ENCODE results near the gene ETV2. TPM values are rescaled to one million over a fixed set of nuclear protein-coding genes. Genes with fewer than 3 reads are reported as not detected.

ETV2 gene
- total RNA-seq, 5 donors from 2014 or later (not counting 1 experiment from before 2014, with no cell fraction given): 0.67 to 2.1 (median 1.1) TPM; not detected in 1

- peak overlapping the region in 1 of 2 donors; percentile 70 for H3K27ac Mint-ChIP-seq
- Histone ChIP-seq H3K27ac (ENCODE audit: low read length) (no peak overlapping the region), H3K9me3 (no peaks in the 10 kb centered on the region), H3K4me3 (ENCODE audit: control insufficient read depth in 1 of 2, extremely low read depth in 1 of 2, low read length in 1 of 2) (no peak overlapping the region), H3K36me3 (ENCODE audit: control insufficient read depth in 2 of 2, extremely low read depth in 1 of 2, insufficient read depth in 1 of 2, low read length in 1 of 2) (peaks cover 7 to 12% of the 10 kb centered on the region in 2 donors), H3K4me1 (ENCODE audit: control insufficient read depth in 1 of 2, extremely low read depth in 1 of 2, insufficient read depth in 2 of 2, low read length in 2 of 2) (peaks cover 4 to 13% of the 10 kb centered on the region in 2 experiments), H3K27me3 (replicated peaks in 1 of 2; ENCODE audit: control insufficient read depth in 2 of 2, extremely low read depth in 1 of 2, insufficient read depth in 2 of 2, low read length in 1 of 2) (peaks cover 9 to 36% of the 10 kb centered on the region in 2 experiments)
- peaks cover 8 to 10% (median 8%) of the 10 kb centered on the region in 3 donors for H3K4me1 Mint-ChIP-seq
- H3K27me3 Mint-ChIP-seq: peaks cover 14 to 36% of the 10 kb centered on the region in 2 donors
- CTCF ChIA-PET: no interaction called here
- 72% methylated on average over 6 of the region's 6 CpGs for WGBS (ENCODE audit: insufficient coverage)
- no peak overlapping the region for H3K4me3 Mint-ChIP-seq
- POLR2A ChIA-PET: no interaction called here
- DNase-seq (no peak), ATAC-seq (replicated peaks in 1 of 4) (no peak)
- no peaks in the 10 kb centered on the region for H3K9me3 Mint-ChIP-seq
- no peaks in the 10 kb centered on the region for H3K36me3 Mint-ChIP-seq
Observed at GRCh38 chr19:35669566-35669965, 28.0 kb downstream of the ETV2 start.

GRCh38 chr19:35669974-35670373 is 28.4 kb downstream of the ETV2 start:
- no peaks in the 10 kb centered on the region for H3K9me3 Mint-ChIP-seq
- no peak for DNase-seq
- Histone ChIP-seq H3K27me3 (replicated peaks in 1 of 2; ENCODE audit: control insufficient read depth in 2 of 2, extremely low read depth in 1 of 2, insufficient read depth in 2 of 2, low read length in 1 of 2) (peaks cover 9 to 39% of the 10 kb centered on the region in 2 experiments), H3K9me3 (no peaks in the 10 kb centered on the region), H3K27ac (ENCODE audit: low read length) (no peak overlapping the region), H3K4me1 (ENCODE audit: control insufficient read depth in 1 of 2, extremely low read depth in 1 of 2, insufficient read depth in 2 of 2, low read length in 2 of 2) (peaks cover 4 to 13% of the 10 kb centered on the region in 2 experiments), H3K4me3 (ENCODE audit: control insufficient read depth in 1 of 2, extremely low read depth in 1 of 2, low read length in 1 of 2) (no peak overlapping the region), H3K36me3 (ENCODE audit: control insufficient read depth in 2 of 2, extremely low read depth in 1 of 2, insufficient read depth in 1 of 2, low read length in 1 of 2) (peaks cover 7 to 8% of the 10 kb centered on the region in 2 donors)
- POLR2A ChIA-PET: no interaction called here
- H3K36me3 Mint-ChIP-seq: no peaks in the 10 kb centered on the region
- CTCF ChIA-PET: no interaction called here
- ATAC-seq (replicated peaks in 1 of 4): no peak
- no peak overlapping the region for H3K4me3 Mint-ChIP-seq
- peaks cover 14 to 36% of the 10 kb centered on the region in 2 donors for H3K27me3 Mint-ChIP-seq
- H3K4me1 Mint-ChIP-seq: peaks cover 8 to 10% (median 8%) of the 10 kb centered on the region in 3 donors
- 76% methylated on average over 4 of the region's 4 CpGs for WGBS (ENCODE audit: insufficient coverage)
- H3K27ac Mint-ChIP-seq: no peak overlapping the region

GRCh38 chr19:35670686-35671085 is 29.1 kb downstream of the ETV2 start:
- Mint-ChIP-seq H3K4me3 (no peak overlapping the region), H3K9me3 (no peaks in the 10 kb centered on the region), H3K27me3 (peaks cover 15 to 37% of the 10 kb centered on the region in 2 donors), H3K4me1 (peaks cover 8 to 10% (median 8%) of the 10 kb centered on the region in 3 donors), H3K27ac (no peak overlapping the region), H3K36me3 (no peaks in the 10 kb centered on the region)
- DNase-seq: no peak
- no CpG with 5 or more reads among the region's 1 CpG for WGBS (ENCODE audit: insufficient coverage)
- ChIA-PET POLR2A (no interaction called here), CTCF (interaction anchor here in 1 of 2 donors (0.6 kb wide), 1 partner anchor 73 kb away, joined by 5 read pairs; no protein-coding TSS in a partner anchor)
- Histone ChIP-seq H3K27ac (ENCODE audit: low read length) (no peak overlapping the region), H3K4me1 (ENCODE audit: control insufficient read depth in 1 of 2, extremely low read depth in 1 of 2, insufficient read depth in 2 of 2, low read length in 2 of 2) (peaks cover 4 to 13% of the 10 kb centered on the region in 2 experiments), H3K36me3 (ENCODE audit: control insufficient read depth in 2 of 2, extremely low read depth in 1 of 2, insufficient read depth in 1 of 2, low read length in 1 of 2) (peaks cover under 1 to 4% of the 10 kb centered on the region in 2 donors), H3K4me3 (ENCODE audit: control insufficient read depth in 1 of 2, extremely low read depth in 1 of 2, low read length in 1 of 2) (no peak overlapping the region), H3K9me3 (no peaks in the 10 kb centered on the region), H3K27me3 (replicated peaks in 1 of 2; ENCODE audit: control insufficient read depth in 2 of 2, extremely low read depth in 1 of 2, insufficient read depth in 2 of 2, low read length in 1 of 2) (peaks cover 9 to 41% of the 10 kb centered on the region in 2 experiments)
- no peak for ATAC-seq (replicated peaks in 1 of 4)

- ChIA-PET CTCF (no interaction called here), POLR2A (interaction anchor here in 1 of 2 donors (0.6 kb wide), 1 partner anchor 10 kb away, joined by 5 read pairs; no protein-coding TSS in a partner anchor)
- Mint-ChIP-seq H3K9me3 (no peaks in the 10 kb centered on the region), H3K36me3 (no peaks in the 10 kb centered on the region), H3K27me3 (peaks cover 17 to 42% of the 10 kb centered on the region in 2 donors), H3K4me3 (peak overlapping the region in 1 of 3 donors; percentile 34), H3K4me1 (peaks cover 8 to 10% (median 8%) of the 10 kb centered on the region in 3 donors), H3K27ac (peak overlapping the region in 1 of 2 donors; percentile 72)
- Histone ChIP-seq H3K27me3 (replicated peaks in 1 of 2; ENCODE audit: control insufficient read depth in 2 of 2, extremely low read depth in 1 of 2, insufficient read depth in 2 of 2, low read length in 1 of 2) (peaks cover 9 to 41% of the 10 kb centered on the region in 2 experiments), H3K9me3 (no peaks in the 10 kb centered on the region), H3K36me3 (ENCODE audit: control insufficient read depth in 2 of 2, extremely low read depth in 1 of 2, insufficient read depth in 1 of 2, low read length in 1 of 2) (no peaks in the 10 kb centered on the region), H3K27ac (ENCODE audit: low read length) (no peak overlapping the region), H3K4me1 (ENCODE audit: control insufficient read depth in 1 of 2, extremely low read depth in 1 of 2, insufficient read depth in 2 of 2, low read length in 2 of 2) (peaks cover 4 to 13% of the 10 kb centered on the region in 2 experiments), H3K4me3 (ENCODE audit: control insufficient read depth in 1 of 2, extremely low read depth in 1 of 2, low read length in 1 of 2) (no peak overlapping the region)
- 67% methylated on average over 1 of the region's 3 CpGs for WGBS (ENCODE audit: insufficient coverage)
- DNase-seq (no peak), ATAC-seq (replicated peaks in 1 of 4) (no peak)
Observed at GRCh38 chr19:35671818-35672217, 30.3 kb downstream of the ETV2 start.

GRCh38 chr19:35673121-35673804 is 31.7 kb downstream of the ETV2 start:
- Histone ChIP-seq H3K9me3 (no peaks in the 10 kb centered on the region), H3K36me3 (ENCODE audit: control insufficient read depth in 2 of 2, extremely low read depth in 1 of 2, insufficient read depth in 1 of 2, low read length in 1 of 2) (no peaks in the 10 kb centered on the region), H3K27ac (ENCODE audit: low read length) (no peak overlapping the region), H3K4me1 (ENCODE audit: control insufficient read depth in 1 of 2, extremely low read depth in 1 of 2, insufficient read depth in 2 of 2, low read length in 2 of 2) (peaks cover 4 to 13% of the 10 kb centered on the region in 2 experiments), H3K4me3 (ENCODE audit: control insufficient read depth in 1 of 2, extremely low read depth in 1 of 2, low read length in 1 of 2) (peak overlapping the region; percentile 10 to 45), H3K27me3 (replicated peaks in 1 of 2; ENCODE audit: control insufficient read depth in 2 of 2, extremely low read depth in 1 of 2, insufficient read depth in 2 of 2, low read length in 1 of 2) (peaks cover 9 to 41% of the 10 kb centered on the region in 2 experiments)
- ATAC-seq (replicated peaks in 1 of 4) (peak; percentile 73 to 88 (median 86)), DNase-seq (peak in 22 of 35 experiments; percentile 5 to 59 (median 17))
- ChIA-PET CTCF (interaction anchor here in 1 of 2 donors (0.5 to 0.6 kb wide), 2 partner anchors 9 to 20 kb away, joined by 3 to 5 read pairs; no protein-coding TSS in a partner anchor), POLR2A (no interaction called here)
- 3% methylated on average over 30 of the region's 39 CpGs for WGBS (ENCODE audit: insufficient coverage)
- Mint-ChIP-seq H3K4me3 (peak overlapping the region; percentile 71 to 76 (median 75)), H3K4me1 (peaks cover 8 to 10% (median 8%) of the 10 kb centered on the region in 3 donors), H3K9me3 (no peaks in the 10 kb centered on the region), H3K27me3 (peaks cover 17 to 44% of the 10 kb centered on the region in 2 donors), H3K27ac (peak overlapping the region; percentile 11 to 23), H3K36me3 (no peaks in the 10 kb centered on the region)

- ATAC-seq (replicated peaks in 1 of 4) (no peak), DNase-seq (no peak)
- 76% methylated on average over 9 of the region's 15 CpGs for WGBS (ENCODE audit: insufficient coverage)
- ChIA-PET POLR2A (no interaction called here), CTCF (interaction anchor here in 1 of 2 donors (0.6 to 0.7 kb wide), 2 partner anchors 113 to 161 kb away, joined by 3 to 4 read pairs; no protein-coding TSS in a partner anchor)
- Histone ChIP-seq H3K27ac (ENCODE audit: low read length) (no peak overlapping the region), H3K4me3 (ENCODE audit: control insufficient read depth in 1 of 2, extremely low read depth in 1 of 2, low read length in 1 of 2) (no peak overlapping the region), H3K36me3 (ENCODE audit: control insufficient read depth in 2 of 2, extremely low read depth in 1 of 2, insufficient read depth in 1 of 2, low read length in 1 of 2) (no peaks in the 10 kb centered on the region), H3K9me3 (no peaks in the 10 kb centered on the region), H3K27me3 (replicated peaks in 1 of 2; ENCODE audit: control insufficient read depth in 2 of 2, extremely low read depth in 1 of 2, insufficient read depth in 2 of 2, low read length in 1 of 2) (peaks cover 9 to 34% of the 10 kb centered on the region in 2 experiments), H3K4me1 (ENCODE audit: control insufficient read depth in 1 of 2, extremely low read depth in 1 of 2, insufficient read depth in 2 of 2, low read length in 2 of 2) (peaks cover 4 to 13% of the 10 kb centered on the region in 2 experiments)
- peaks cover 12 to 32% of the 10 kb centered on the region in 2 donors for H3K27me3 Mint-ChIP-seq
- peaks cover 8 to 10% (median 8%) of the 10 kb centered on the region in 3 donors for H3K4me1 Mint-ChIP-seq
- peak overlapping the region in 1 of 2 donors; percentile 56 for H3K27ac Mint-ChIP-seq
- no peaks in the 10 kb centered on the region for H3K9me3 Mint-ChIP-seq
- no peak overlapping the region for H3K4me3 Mint-ChIP-seq
- no peaks in the 10 kb centered on the region for H3K36me3 Mint-ChIP-seq
Observed at GRCh38 chr19:35675589-35676140, 34.1 kb downstream of the ETV2 start.
